IMR-90 (cell line): ENCODE measurements around the gene STARD6. TPM values are rescaled to one million over a fixed set of nuclear protein-coding genes. Genes with fewer than 3 reads are reported as not detected.

Source experiments
- ATAC-seq: fragments of 200-7000 bp; cut with Tn5 transposase; 2 replicates; pipeline ENCODE4 v1.9.1; 2020; ENCODE audit warnings: low read depth, mild to moderate bottlenecking, moderate library complexity
- BruUV-seq: library from RNA; stranded (reverse); fragments of 400-500 nt; replicated peaks from 2 replicates; lab custom pipeline; 2021; lab: Mats Ljungman, UMichigan
- CTCF ChIA-PET: fragments of 300-600 bp; formaldehyde crosslinking; extraction: SDS; loops from one replicate; lab custom pipeline; 2021; ENCODE audit warnings: antibody characterized with exemption; lab: Yijun Ruan, JAX
- POLR2A ChIA-PET: fragments of 300-600 bp; sonication (Branson Sonifier 250); formaldehyde crosslinking; loops from one replicate; lab custom pipeline; 2022; ENCODE audit warnings: antibody characterized with exemption; ENCODE audit not compliant: unreplicated experiment; lab: Charles Lee
- DNase-seq: peaks from one replicate; pipeline ENCODE4 v3.0.0; 2013
- H2AFZ ChIP-seq: replicated peaks from 2 replicates; pipeline ENCODE3; 2013; ENCODE audit warnings: low read length, mild to moderate bottlenecking; ENCODE audit not compliant: poor library complexity
- H2AK5ac ChIP-seq: 2 replicates; pipeline ENCODE4 v1.6.1; 2013; ENCODE audit warnings: low read depth, low read length, inconsistent platforms
- H2AK9ac ChIP-seq: replicated peaks from 2 replicates; pipeline ENCODE3; 2013; ENCODE audit warnings: mild to moderate bottlenecking, low read depth, low read length, moderate library complexity; ENCODE audit not compliant: poor library complexity
- H2BK120ac ChIP-seq: 2 replicates; pipeline ENCODE4 v1.6.1; 2013; ENCODE audit warnings: low read depth, low read length, inconsistent platforms
- H2BK15ac ChIP-seq: 3 replicates; pipeline ENCODE4 v1.6.1; 2013; ENCODE audit warnings: low read depth, low read length, inconsistent platforms
- H2BK20ac ChIP-seq: 2 replicates; pipeline ENCODE4 v1.6.1; 2013; ENCODE audit warnings: low read depth, mild to moderate bottlenecking, inconsistent platforms, low read length, moderate library complexity
- H2BK5ac ChIP-seq: 2 replicates; pipeline ENCODE4 v1.6.1; 2013; ENCODE audit warnings: mild to moderate bottlenecking, low read depth, low read length, inconsistent platforms; ENCODE audit not compliant: poor library complexity, severe bottlenecking
- H3K14ac ChIP-seq: replicated peaks from 2 replicates; pipeline ENCODE4 v1.6.1; 2013; ENCODE audit warnings: low read depth, low read length, inconsistent platforms
- H3K18ac ChIP-seq: 2 replicates; pipeline ENCODE4 v1.6.1; 2013; ENCODE audit warnings: low read depth, low read length, control low read depth
- H3K23ac ChIP-seq: 2 replicates; pipeline ENCODE4 v1.6.1; 2013; ENCODE audit warnings: low read depth, low read length, inconsistent platforms
- H3K27ac ChIP-seq: 2 replicates; pipeline ENCODE4 v1.5.1; 2013; ENCODE audit warnings: mild to moderate bottlenecking, control low read depth, low read length; ENCODE audit not compliant: insufficient read depth
- H3K27me3 ChIP-seq: 2 replicates; pipeline ENCODE4 v1.6.1; 2013; ENCODE audit warnings: low read length; ENCODE audit not compliant: control insufficient read depth, insufficient read depth
- H3K36me3 ChIP-seq: 2 replicates; pipeline ENCODE4 v1.6.1; 2013; ENCODE audit warnings: low read length, mixed read lengths; ENCODE audit not compliant: control insufficient read depth, insufficient read depth
- H3K4ac ChIP-seq: 2 replicates; pipeline ENCODE4 v1.6.1; 2013; ENCODE audit warnings: low read depth, low read length, inconsistent platforms
- H3K4me1 ChIP-seq: 2 replicates; pipeline ENCODE4 v1.6.1; 2013; ENCODE audit warnings: low read length, mixed read lengths; ENCODE audit not compliant: control insufficient read depth, insufficient read depth
- H3K4me2 ChIP-seq: 2 replicates; pipeline ENCODE4 v1.6.1; 2013; ENCODE audit warnings: low read depth, mild to moderate bottlenecking, control low read depth, low read length, moderate library complexity
- H3K4me3 ChIP-seq: 2 replicates; pipeline ENCODE4 v1.5.1; 2013; ENCODE audit warnings: low read depth, mild to moderate bottlenecking, control low read depth, low read length, moderate library complexity; ENCODE audit not compliant: insufficient read depth
- H3K56ac ChIP-seq: 2 replicates; pipeline ENCODE4 v1.6.1; 2013; ENCODE audit warnings: low read length, inconsistent platforms; ENCODE audit not compliant: insufficient read depth; ENCODE audit errors: extremely low read depth
- H3K79me1 ChIP-seq, 2 experiments: 2 replicates each; pipeline ENCODE4 v1.6.1; 2013; ENCODE audit warnings: low read length in 2 of 2, inconsistent platforms in 1 of 2, low read depth in 1 of 2
- H3K9ac ChIP-seq: 2 replicates; pipeline ENCODE4 v1.6.1; 2013; ENCODE audit warnings: low read depth, low read length, control low read depth
- H3K9me1 ChIP-seq: 2 replicates; pipeline ENCODE4 v1.6.1; 2013; ENCODE audit warnings: low read length, inconsistent platforms; ENCODE audit not compliant: insufficient read depth
- H3K9me3 ChIP-seq: 2 replicates; pipeline ENCODE4 v1.6.1; 2013; ENCODE audit warnings: low read length; ENCODE audit not compliant: control insufficient read depth, insufficient read depth
- H4K20me1 ChIP-seq: 2 replicates; pipeline ENCODE4 v1.6.1; 2013; ENCODE audit warnings: low read length, inconsistent platforms; ENCODE audit not compliant: insufficient read depth
- H4K5ac ChIP-seq: 2 replicates; pipeline ENCODE4 v1.6.1; 2013; ENCODE audit warnings: mild to moderate bottlenecking, low read depth, low read length, control low read depth
- H4K8ac ChIP-seq, 2 experiments: 2 replicates each; pipeline ENCODE4 v1.6.1; 2013; ENCODE audit warnings: low read depth in 2 of 2, low read length in 2 of 2, control low read depth in 1 of 2, inconsistent platforms in 1 of 2
- H4K91ac ChIP-seq: 2 replicates; pipeline ENCODE4 v1.6.1; 2013; ENCODE audit warnings: low read depth, low read length, inconsistent platforms; ENCODE audit not compliant: insufficient read depth
- CEBPB ChIP-seq: IDR thresholded peaks from 2 replicates; pipeline ENCODE4 v1.6.1; 2012; ENCODE audit warnings: low read depth, low read length, improper control_type of control experiment
- ELK1 ChIP-seq: fragments of 150-350 bp; IDR thresholded peaks from 2 replicates; pipeline ENCODE4 v1.6.1; 2016; ENCODE audit warnings: low read depth, mild to moderate bottlenecking, low read length, moderate library complexity, borderline replicate concordance
- MAFK ChIP-seq: IDR thresholded peaks from 2 replicates; pipeline ENCODE4 v1.6.1; 2012; ENCODE audit warnings: low read depth, low read length, improper control_type of control experiment
- NFE2L2 ChIP-seq: fragments of 150-350 bp; IDR thresholded peaks from 2 replicates; pipeline ENCODE4 v1.6.1; 2016; ENCODE audit warnings: low read depth, mild to moderate bottlenecking, low read length
- RAD21 ChIP-seq: IDR thresholded peaks from 2 replicates; pipeline ENCODE4 v1.6.1; 2012; ENCODE audit warnings: low read length, improper control_type of control experiment
- RFX5 ChIP-seq: IDR thresholded peaks from 2 replicates; pipeline ENCODE4 v1.8.0; 2012; ENCODE audit warnings: low read depth, mild to moderate bottlenecking, low read length, moderate library complexity
- SMC3 ChIP-seq: fragments of 150-350 bp; IDR thresholded peaks from 2 replicates; pipeline ENCODE4 v1.6.1; 2016; ENCODE audit warnings: low read depth, mild to moderate bottlenecking, antibody characterized with exemption, low read length, moderate library complexity
- WGBS, 2 experiments: methylation state at CpG; one replicate each; pipeline versions ENCODE4 v1.1.5 to v1.1.7; 2013; ENCODE audit warnings: missing lambda C conversion rate in 2 of 2; ENCODE audit not compliant: insufficient read length in 1 of 2; ENCODE audit errors: extremely low coverage in 2 of 2; 5-methylcytosine and 5-hydroxymethylcytosine counted together
- dilution Hi-C: fragments of 300-500 bp; cut with HindIII; formaldehyde crosslinking; loops from one replicate; pipeline ENCODE4 v1.14.3; 2018; ENCODE audit warnings: low sequenced_read_pairs; ENCODE audit not compliant: unreplicated experiment
- in situ Hi-C: fragments of 300-500 bp; cut with MboI; formaldehyde crosslinking; loops from 3 replicates; pipeline ENCODE4 v1.14.3; 2019; ENCODE audit warnings: low sequenced_read_pairs, inconsistent platforms, mixed read lengths
- intact Hi-C: fragments of 100-400 bp; cut with micrococcal nuclease; formaldehyde crosslinking; loops from 2 replicates; pipeline ENCODE4 v1.10.0; 2022
- polyA plus RNA-seq, 3 experiments: library from polyadenylated mRNA; depleted of rRNA; stranded (reverse); fragments of >200 nt; gene quantifications; 2 replicates each; pipeline ENCODE4 v1.2.3, GENCODE V29; 2012; ENCODE audit warnings: low replicate concordance in 1 of 3
- total RNA-seq: library from RNA; depleted of rRNA; stranded (reverse); fragments of >200 nt; gene quantifications from 2 replicates; pipeline ENCODE4 v1.2.3, GENCODE V29; 2012
- TF ChIP-seq, protein P1 (sequence below): conservative IDR thresholded peaks from 2 replicates; pipeline ENCODE4 v1.5.1; 2012; ENCODE audit warnings: mild to moderate bottlenecking, low read depth, low read length, improper control_type of control experiment

Gene STARD6
- total and polyA plus RNA-seq, 2 of the 4 experiments (the other 2 are of a cell fraction): not detected

DNA sequence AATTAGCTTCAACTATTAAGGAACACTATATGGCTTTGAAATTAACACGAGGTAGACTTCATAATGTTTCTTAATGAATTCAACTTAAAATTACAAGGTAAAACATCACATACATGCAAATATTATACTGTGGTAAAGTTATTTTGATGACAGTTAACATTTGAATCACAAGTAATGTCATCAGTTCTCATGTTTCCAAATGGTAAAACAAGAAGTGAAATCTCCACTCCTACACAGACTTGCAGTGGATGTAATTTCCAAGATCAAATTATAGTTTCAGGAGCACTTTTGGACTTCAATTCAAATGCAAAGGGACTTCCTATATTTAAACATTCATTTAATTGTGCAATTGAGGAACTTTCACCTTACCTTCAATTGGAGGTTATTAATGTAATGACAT, 39.1 kb upstream of the STARD6 start:
- H3K36me3 ChIP-seq: no peaks in the 10 kb centered on the region
- ChIA-PET POLR2A (no interaction called here), CTCF (no interaction called here)
- BruUV-seq: no TSS peak
- H3K27ac ChIP-seq: no peak overlapping the region
- H3K79me1 ChIP-seq: no peaks in the 10 kb centered on the region
- no peaks in the 10 kb centered on the region; the same call in 1 of the 2 replicates for H3K27me3 ChIP-seq
- H2AK9ac ChIP-seq: no peak overlapping the region
- intact Hi-C loops (no loop called here), dilution Hi-C loops (no loop called here), in situ Hi-C loops (no loop called here)
- no peak overlapping the region for H2BK5ac ChIP-seq
- H2BK20ac ChIP-seq: no peak overlapping the region
- ATAC-seq (no peak), DNase-seq (no peak)
- H2BK120ac ChIP-seq: no peak overlapping the region
- no peak overlapping the region for H3K56ac ChIP-seq
- H4K5ac ChIP-seq: no peak overlapping the region
- H3K4me3 ChIP-seq: no peak overlapping the region
- TF ChIP-seq MAFK: no peak
- TF ChIP-seq NFE2L2: no peak
- TF ChIP-seq CEBPB: no peak
- TF ChIP-seq ELK1: no peak
- TF ChIP-seq RFX5: no peak
- no peak for TF ChIP-seq RAD21
- TF ChIP-seq, protein P1, sequence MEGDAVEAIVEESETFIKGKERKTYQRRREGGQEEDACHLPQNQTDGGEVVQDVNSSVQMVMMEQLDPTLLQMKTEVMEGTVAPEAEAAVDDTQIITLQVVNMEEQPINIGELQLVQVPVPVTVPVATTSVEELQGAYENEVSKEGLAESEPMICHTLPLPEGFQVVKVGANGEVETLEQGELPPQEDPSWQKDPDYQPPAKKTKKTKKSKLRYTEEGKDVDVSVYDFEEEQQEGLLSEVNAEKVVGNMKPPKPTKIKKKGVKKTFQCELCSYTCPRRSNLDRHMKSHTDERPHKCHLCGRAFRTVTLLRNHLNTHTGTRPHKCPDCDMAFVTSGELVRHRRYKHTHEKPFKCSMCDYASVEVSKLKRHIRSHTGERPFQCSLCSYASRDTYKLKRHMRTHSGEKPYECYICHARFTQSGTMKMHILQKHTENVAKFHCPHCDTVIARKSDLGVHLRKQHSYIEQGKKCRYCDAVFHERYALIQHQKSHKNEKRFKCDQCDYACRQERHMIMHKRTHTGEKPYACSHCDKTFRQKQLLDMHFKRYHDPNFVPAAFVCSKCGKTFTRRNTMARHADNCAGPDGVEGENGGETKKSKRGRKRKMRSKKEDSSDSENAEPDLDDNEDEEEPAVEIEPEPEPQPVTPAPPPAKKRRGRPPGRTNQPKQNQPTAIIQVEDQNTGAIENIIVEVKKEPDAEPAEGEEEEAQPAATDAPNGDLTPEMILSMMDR: no peak
- no peak for TF ChIP-seq SMC3
- WGBS, 2 experiments: no CpG with 5 or more reads among the region's 1 CpG
- H4K91ac ChIP-seq: no peak overlapping the region
- no peak overlapping the region for H2AK5ac ChIP-seq
- H4K8ac ChIP-seq: no peak overlapping the region
- H3K9me1 ChIP-seq: no peaks in the 10 kb centered on the region
- no peak overlapping the region for H3K4ac ChIP-seq
- H3K18ac ChIP-seq: no peak overlapping the region
- no peak overlapping the region for H3K9ac ChIP-seq
- H4K20me1 ChIP-seq: no peaks in the 10 kb centered on the region
- H3K4me1 ChIP-seq: no peaks in the 10 kb centered on the region
- no peak overlapping the region for H3K14ac ChIP-seq
- H3K4me2 ChIP-seq: no peak overlapping the region
- H2AFZ ChIP-seq: no peak overlapping the region
- no peak overlapping the region for H3K23ac ChIP-seq
- no peak overlapping the region for H2BK15ac ChIP-seq
- no peaks in the 10 kb centered on the region for H3K9me3 ChIP-seq
